Hippocampal formation (tissue), 2 donors: ENCODE results near the gene SP2.

Experiments used
- DNase-seq, 2 donors: peaks; one replicate each; lab custom pipeline; 2025; lab: John Stamatoyannopoulos, UW

SP2 gene

GRCh38 chr17:47870056-47870455, 26.0 kb upstream of the SP2 start:
- DNase-seq = no peak

DNA sequence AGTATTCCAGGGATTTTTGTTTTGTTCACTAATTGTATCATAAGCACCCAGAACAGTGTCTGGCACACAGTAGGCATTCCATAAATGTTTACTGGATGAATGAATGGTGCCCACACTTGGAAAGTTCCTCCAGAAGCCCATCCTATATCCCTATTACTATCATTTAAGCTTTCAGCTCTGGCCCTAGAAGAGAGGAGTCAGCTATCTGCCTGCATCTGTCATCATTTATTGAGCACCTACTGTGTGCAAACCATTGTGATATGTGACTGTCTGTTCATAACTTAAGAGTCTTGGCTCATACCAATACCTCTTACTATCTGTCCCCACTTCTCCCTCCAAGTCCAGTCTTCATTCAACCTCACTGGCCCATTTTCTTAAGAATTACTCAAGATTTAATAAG, 25.0 kb upstream of the SP2 start:
- no peak for DNase-seq

- no peak for DNase-seq
Measured at GRCh38 chr17:47872019-47872650, 23.9 kb upstream of the SP2 start.

DNA sequence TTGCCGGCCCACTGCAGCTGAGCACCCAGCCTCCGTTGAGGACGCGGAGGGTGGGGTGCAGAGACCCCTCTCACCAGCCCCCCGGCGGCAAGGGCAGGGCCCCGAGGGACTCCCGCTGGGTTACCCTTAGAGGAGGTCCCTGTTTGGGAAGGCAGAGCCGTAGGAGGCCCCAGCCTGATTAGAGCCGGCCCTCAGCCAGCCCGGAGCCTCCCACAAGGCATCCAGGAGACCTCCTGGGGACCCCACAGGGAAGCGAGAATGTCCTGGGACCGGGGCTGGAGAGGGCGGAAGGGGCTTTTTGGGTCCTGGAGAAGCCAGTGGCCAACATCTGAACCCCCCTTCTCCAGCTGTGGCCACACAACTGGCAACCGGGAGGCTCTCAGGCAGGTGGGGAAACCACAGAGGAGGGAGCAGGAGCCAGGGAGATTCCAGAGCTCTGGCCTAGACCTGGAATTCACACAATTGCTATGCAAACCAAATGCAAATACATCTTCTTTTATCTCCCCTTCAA, 23.3 kb upstream of the SP2 start:
- no peak for DNase-seq

GRCh38 chr17:47873200-47874090, 22.6 kb upstream of the SP2 start:
- no peak for DNase-seq

- no peak for DNase-seq
Measured at GRCh38 chr17:47875011-47875985, 20.7 kb upstream of the SP2 start.

GRCh38 chr17:47877368-47878034, 18.5 kb upstream of the SP2 start:
- DNase-seq = no peak

DNA sequence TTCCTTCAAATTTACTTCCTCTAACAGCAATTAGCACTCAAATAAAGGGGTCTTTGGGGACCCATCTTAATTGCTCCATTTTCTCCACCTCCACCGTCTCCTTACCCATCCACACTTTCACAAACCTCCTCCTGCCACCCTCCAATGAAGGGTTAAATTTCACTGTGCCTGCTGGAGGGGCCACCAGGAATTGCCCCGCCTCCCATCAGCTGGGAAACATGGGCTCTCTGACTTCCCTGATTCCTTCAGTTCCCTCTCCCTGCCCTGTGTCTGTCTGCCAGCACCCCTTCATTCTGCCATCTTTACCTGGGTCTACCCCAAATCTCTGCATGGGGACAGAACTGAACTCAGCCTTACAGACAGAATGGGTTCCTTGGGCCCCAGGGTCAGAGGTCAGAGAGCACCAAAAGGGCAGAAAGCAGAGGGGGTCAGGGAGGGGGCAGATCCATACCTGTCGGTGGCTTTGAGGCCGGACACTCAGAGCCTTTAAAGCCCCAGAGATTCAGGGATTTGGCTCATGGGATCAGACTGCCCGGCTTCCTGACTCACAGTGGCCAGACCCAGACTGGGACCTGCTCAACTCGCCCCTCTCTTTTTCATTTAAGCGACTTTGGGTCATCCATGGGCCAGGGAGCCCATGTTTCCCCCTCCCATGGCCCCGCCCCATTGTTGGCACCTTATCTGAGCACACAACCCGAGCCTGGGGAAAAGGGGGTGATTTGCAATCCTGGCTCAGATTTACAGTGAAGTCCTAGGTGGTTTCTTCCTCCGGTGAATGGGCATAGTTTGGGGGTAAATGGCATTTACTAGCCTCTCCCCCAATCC, 17.6 kb upstream of the SP2 start:
- DNase-seq = no peak

DNA sequence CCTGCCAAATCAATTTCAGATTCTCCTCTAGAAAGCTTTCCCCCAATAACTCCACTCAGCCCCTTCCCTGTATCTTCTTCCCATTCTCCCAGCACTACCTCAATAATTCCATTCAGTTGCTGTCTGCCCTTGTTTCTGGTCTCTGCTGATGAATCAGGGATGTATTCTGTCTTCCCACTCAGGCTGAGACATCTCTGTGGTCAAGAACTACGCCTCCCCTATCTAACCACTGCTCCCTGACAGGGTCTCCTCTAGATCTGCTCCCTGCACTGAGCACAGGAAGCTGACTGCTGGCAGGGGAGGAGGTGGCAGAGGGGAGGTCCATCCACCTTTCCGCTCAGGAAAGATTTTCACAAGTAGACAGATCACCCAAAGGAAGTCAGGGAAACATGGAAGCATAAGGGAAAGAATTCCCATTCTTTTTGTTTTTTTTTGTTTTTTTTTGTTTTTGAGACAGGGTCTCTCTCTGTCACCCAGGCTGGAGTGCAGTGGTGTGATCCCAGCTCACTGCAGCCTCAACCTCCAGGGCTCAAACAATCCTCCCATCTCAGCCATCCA, 16.9 kb upstream of the SP2 start:
- DNase-seq = no peak

DNA sequence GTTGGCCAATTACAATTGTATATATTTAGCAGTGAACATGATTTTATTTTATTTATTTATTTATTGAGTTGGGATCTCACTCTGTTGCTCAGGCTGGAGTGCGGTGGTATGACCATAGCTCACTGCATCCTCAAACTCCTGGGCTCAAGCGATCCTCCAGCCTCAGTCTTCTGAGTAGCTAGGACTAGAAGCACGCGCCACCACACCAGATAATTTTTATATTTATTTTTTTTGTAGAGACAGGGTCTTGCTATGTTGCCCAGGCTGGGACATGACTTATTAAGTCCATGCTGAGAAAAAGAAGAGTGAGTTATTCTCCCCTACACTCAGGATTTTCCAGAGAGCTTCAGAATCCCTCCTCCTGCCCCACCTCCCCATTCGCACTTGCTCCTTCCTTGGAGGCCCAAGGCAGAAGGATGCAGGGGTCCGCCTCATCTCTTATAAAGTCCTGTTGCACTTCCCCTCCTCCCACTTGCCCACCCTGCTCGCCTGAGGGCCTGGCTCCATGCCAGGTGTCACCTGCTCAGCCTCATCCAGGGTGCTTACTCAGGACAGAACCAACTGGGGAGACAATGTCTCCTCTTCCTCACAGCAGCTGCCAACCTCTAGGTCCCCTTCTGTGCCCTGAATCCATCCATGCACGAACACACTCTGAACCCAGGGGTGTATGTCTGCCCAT, 16.1 kb upstream of the SP2 start:
- DNase-seq = no peak

GRCh38 chr17:47882247-47882646, 13.8 kb upstream of the SP2 start:
- no peak for DNase-seq

DNA sequence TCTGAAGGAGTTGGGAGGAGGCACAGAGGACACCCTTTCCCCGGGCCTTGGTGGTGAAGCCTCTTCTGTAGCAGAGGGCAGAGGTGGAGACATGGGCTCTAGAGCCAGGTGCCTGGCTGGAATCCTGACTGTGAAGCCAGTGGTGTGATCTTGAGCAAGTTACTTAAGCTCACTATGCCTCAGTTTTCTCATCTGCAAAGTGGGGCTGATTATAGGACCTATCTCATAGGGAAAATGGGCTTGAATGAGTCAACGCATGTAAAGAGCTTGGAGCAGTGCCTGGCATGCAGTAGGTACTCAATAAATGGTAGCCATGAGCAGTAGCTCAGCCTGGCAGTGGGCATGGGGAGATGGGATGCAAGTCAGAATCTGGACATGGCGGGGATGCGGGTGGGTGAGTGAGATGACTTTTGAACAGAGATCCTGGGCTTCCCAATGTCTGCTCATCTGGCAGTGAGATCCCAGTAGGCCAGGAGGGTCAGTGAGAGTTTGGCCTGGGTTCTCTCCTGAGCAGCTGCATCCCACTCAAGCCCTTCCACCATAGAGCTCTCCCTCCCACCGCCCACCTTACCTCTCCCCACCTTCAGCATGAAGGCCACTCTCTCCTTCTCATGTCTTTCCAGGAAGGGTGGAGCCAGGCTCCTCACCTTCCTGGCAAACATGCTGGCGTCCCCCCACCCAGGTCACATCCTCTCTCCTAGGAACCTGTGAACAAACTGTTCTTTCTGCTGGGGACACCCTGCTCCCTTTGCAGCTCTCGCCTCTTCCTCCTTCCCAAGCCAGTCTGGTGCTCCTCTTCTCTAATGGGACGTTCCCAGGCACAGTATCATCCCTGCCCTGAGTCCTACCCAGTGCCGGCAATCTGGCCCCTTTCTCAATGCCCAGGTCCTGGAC, 13.1 kb upstream of the SP2 start:
- no peak for DNase-seq

DNA sequence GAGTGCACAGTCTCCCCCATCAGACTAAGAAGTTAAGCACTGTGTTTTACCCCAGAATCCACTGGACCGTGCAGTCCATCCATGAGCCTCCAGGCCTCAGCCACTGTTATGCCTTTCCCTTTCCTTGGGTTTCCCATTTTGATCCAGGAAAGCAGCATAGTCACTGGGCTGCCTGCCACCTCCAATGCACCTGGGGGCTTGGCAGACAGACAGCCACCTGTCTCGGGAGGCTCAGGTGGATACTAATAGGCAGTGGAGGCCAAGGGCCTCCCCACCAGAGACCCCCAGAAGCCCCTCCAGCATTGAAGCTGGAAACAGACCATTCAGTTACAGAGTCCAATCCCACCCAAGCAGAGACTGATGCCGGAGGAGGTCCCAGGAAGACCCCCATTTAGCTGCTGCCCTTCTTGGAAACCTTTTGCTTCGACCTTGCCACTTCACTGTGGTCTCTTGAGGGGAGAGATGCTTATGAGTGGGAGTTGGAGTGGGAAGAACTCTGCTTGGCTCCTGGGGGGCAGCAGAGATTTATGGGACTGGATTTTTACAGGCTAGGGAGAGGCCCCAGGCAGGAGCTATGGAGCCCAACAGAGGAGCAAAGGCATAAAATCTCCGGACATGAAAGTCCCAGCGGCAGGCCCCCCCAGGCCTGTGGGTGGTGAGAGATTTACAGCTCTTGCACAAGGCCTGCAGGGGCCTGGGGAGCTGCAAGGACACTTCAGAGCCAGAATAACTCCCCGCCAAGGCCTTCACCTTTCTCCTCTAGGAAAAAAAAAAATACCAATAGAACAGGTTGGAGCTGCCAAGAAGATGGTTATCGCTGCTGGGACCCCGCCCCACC, 12.2 kb upstream of the SP2 start:
- no peak for DNase-seq

GRCh38 chr17:47884427-47884740, 11.7 kb upstream of the SP2 start:
- DNase-seq = no peak

GRCh38 chr17:47884905-47885730, 10.9 kb upstream of the SP2 start:
- no peak for DNase-seq

DNA sequence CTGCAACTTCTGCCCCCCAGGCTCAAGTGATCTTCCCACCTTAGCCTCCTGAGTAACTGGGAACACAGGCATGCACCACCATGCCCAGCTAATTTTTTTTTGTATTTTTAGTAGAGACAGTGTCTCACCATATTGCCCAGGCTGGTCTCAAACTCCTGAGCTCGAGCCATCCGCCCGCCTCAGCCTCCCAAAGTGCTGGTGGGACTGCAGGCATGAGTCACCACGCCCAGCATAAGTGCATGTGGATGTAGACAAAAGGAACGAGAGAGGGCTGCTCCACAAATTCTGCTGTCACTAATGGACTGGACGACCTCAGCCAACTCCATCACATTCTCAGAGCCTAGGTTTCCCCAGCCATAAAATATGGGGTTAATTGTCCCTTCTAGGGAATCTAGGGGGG, 7.7 kb upstream of the SP2 start:
- no peak for DNase-seq
